IPS-18a (cell line): ENCODE data around the gene YTHDF1.
"Not testable (repeated sequence)": the region's sequence is repeated elsewhere in the genome, so short reads cannot be mapped to it uniquely, and the experiment has no call there.

Experiments
- H3K27ac ChIP-seq: one replicate; pipeline ENCODE4 v1.5.1; 2013; ENCODE audit warnings: low read length
- H3K27me3 ChIP-seq: one replicate; pipeline ENCODE4 v1.6.1; 2013; ENCODE audit warnings: mild to moderate bottlenecking, low read length; ENCODE audit not compliant: control insufficient read depth, insufficient read depth
- H3K36me3 ChIP-seq: one replicate; pipeline ENCODE4 v1.6.1; 2013; ENCODE audit warnings: low read depth, low read length; ENCODE audit not compliant: control insufficient read depth
- H3K4me1 ChIP-seq: one replicate; pipeline ENCODE4 v1.6.1; 2013; ENCODE audit warnings: low read depth, low read length; ENCODE audit not compliant: control insufficient read depth
- H3K4me3 ChIP-seq: one replicate; pipeline ENCODE4 v1.5.1; 2013; ENCODE audit warnings: low read length
- H3K9ac ChIP-seq: one replicate; pipeline ENCODE4 v1.6.1; 2013; ENCODE audit warnings: mild to moderate bottlenecking, low read length, moderate library complexity
- H3K9me3 ChIP-seq: one replicate; pipeline ENCODE4 v1.6.1; 2013; ENCODE audit warnings: low read depth, low read length; ENCODE audit not compliant: control insufficient read depth

YTHDF1 gene

DNA sequence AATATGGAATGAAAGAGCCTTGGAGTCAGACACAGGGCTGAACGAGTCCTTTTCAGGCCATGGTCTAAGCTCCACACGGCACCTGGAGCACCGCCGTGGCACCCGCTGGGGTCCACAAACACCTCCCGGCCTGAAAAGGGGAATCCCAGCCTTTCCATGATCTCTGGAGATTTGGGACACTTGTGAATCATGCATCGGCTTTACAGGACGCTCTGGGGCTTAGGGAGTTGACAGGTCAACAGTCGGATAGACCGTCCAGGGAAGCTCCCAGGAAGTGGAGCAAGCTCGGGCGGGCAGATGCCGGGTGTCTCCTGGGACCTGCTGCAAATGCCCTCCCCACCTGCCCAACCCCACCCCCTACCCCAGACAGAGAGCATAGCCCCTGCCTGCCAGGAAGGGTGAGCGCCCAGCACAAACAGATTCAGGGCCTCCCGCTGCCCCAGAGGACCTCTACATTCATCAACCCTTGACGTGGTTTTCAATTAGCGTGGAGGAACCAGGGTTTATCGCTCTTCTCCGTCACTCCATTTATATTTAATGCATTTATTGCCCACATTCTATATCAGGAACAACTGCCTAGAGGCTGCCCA is 53.6 kb downstream of the YTHDF1 start:
- H3K4me1 ChIP-seq, result no peaks in the 10 kb centered on the region
- H3K36me3 ChIP-seq, result no peaks in the 10 kb centered on the region
- H3K9me3 ChIP-seq, result no peaks in the 10 kb centered on the region
- H3K9ac ChIP-seq, result no peak overlapping the region
- H3K27me3 ChIP-seq, result no peaks in the 10 kb centered on the region
- H3K27ac ChIP-seq, result no peak overlapping the region
- no peak overlapping the region for H3K4me3 ChIP-seq

DNA sequence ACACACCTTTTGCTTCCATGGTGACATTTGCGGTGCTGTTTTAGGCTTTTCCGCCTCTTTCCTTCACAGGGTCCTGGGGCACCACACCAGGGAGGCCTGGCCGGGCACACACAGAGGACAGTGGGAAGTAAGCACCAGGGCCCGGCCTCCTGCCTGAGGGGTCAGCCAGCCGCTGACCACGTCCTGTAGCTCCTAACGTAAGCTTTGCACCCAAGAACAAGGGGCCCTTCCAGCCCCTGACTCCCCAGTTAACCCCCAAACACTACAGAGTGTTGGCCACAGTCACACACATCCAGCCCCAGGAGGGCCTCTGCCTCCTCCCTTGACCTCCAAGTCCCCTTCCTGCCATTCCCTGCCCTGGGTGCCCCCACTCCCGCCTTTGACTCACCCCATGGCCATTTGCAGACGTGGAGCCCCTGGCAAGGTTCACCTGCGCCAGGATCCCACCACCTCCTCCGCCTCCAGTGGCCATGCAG is 54.7 kb downstream of the YTHDF1 start:
- Histone ChIP-seq H3K27me3 (no peaks in the 10 kb centered on the region), H3K9ac (no peak overlapping the region), H3K27ac (no peak overlapping the region)

DNA sequence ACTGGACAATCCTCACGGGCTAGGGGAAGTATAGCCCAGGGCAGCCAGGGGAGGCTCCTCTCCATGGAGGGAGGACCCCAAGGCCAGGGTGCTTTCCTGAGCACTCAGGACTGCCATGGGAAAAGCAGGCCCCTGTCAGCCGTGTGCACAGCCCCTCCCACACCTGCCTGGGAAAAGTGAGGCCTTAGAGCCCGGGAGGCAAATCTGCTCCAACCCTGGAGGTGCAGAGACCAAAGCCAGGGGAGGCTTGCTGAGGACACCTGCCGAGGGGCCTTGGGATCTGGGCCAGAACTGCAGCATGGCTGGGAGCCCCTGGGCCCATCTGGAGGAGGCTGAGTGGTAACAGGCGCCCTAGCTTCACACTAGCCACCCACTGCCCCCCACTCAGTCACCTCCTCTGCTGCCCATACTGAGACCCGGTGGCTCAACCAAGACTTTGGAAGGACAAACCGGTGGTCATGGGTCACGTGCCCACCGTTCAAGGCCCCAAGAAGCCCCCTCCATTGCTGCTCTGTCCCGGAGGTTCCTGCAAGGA is 55.2 kb downstream of the YTHDF1 start:
- Histone ChIP-seq H3K27ac (no peak overlapping the region), H3K36me3 (no peaks in the 10 kb centered on the region), H3K4me3 (no peak overlapping the region), H3K27me3 (no peaks in the 10 kb centered on the region), H3K9ac (no peak overlapping the region), H3K4me1 (no peaks in the 10 kb centered on the region), H3K9me3 (no peaks in the 10 kb centered on the region)

More for the DNA sequence above, 54.7 kb downstream of the YTHDF1 start:
- H3K9me3 ChIP-seq, result no peaks in the 10 kb centered on the region
- no peak overlapping the region for H3K4me3 ChIP-seq
- H3K4me1 ChIP-seq, result no peaks in the 10 kb centered on the region
- H3K36me3 ChIP-seq, result no peaks in the 10 kb centered on the region

DNA sequence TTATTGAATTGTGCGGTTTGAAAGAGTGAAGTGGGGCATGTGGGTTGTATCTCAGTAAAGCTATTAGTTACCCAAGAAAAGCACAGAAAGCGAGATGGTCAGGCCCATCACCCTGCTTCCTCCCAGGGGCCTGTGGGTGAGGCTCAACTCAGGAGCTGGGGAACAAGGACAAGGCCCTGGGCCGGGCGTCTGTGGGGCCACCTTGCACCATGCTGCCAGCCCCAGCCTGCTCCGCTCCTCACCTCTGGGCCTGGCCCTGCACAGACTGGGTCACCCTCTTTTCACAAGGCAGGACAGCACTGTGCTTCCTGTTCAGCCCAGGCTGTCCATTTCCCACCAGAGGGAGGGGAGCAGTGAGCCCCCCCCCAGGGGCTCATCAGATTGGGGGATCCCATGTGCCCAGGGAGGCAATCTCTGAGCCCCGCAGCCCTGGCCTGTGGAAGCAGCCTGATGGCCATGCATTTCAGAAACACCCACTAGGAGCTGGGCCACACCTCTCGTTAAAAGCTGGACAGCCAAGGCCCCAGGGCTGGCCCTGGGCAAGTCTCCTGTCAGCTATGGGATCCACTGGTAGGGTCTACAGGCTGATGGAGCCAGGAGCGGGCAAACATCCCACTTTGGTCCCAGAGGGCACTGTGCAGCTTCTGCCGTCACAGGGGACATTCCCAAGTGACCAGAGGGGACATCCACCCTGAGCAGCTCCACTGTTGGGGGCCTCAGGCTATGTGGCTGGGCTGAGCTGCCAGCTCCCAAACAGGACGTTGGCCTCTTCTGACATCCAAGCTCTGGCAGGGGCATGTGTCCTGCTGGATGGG is 55.9 kb downstream of the YTHDF1 start:
- Histone ChIP-seq H3K27ac (no peak overlapping the region), H3K9me3 (no peaks in the 10 kb centered on the region), H3K4me1 (no peaks in the 10 kb centered on the region), H3K9ac (no peak overlapping the region), H3K36me3 (no peaks in the 10 kb centered on the region), H3K4me3 (no peak overlapping the region), H3K27me3 (no peaks in the 10 kb centered on the region)

DNA sequence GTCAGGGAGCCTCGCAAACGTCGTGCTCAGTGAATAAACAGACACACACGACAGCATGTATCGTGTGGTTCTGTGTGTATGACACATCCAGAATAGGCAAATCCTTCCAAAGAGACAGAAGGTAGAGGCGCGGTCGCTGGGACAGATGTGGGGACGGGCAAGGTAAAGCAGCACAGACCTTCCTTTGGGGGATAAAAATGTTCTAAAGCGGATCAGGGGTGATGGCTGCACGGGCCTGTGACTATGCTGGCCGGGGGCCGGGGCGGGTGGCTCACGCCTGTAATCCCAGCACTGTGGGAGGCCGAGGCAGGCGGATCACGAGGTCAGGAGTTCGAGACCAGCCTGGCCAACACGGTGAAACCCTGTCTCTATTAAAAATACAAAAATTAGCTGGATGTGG is 56.7 kb downstream of the YTHDF1 start:
- H3K27me3 ChIP-seq, H3K9me3 ChIP-seq, H3K27ac ChIP-seq, H3K4me1 ChIP-seq, H3K36me3 ChIP-seq, H3K4me3 ChIP-seq, H3K9ac ChIP-seq: not testable (repeated sequence)

DNA sequence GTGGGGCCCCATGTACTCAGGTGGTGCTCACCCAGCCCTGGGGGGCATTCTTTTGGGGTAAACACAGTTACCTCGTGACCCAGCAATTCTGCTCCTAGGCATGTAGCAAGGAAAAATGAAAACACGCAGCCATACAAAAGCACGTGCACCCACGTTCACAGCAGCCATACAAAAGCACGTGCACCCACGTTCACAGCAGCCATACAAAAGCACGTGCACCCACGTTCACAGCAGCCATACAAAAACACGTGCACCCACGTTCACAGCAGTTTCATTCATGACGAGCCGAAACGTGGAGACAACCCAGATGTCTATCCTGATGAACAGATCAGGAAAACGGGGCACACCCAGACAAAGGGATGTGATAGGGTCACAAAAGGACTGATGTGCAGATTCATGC is 57.1 kb downstream of the YTHDF1 start:
- no peaks in the 10 kb centered on the region for H3K27me3 ChIP-seq
- H3K27ac ChIP-seq, result no peak overlapping the region
- H3K36me3 ChIP-seq, result no peaks in the 10 kb centered on the region

DNA sequence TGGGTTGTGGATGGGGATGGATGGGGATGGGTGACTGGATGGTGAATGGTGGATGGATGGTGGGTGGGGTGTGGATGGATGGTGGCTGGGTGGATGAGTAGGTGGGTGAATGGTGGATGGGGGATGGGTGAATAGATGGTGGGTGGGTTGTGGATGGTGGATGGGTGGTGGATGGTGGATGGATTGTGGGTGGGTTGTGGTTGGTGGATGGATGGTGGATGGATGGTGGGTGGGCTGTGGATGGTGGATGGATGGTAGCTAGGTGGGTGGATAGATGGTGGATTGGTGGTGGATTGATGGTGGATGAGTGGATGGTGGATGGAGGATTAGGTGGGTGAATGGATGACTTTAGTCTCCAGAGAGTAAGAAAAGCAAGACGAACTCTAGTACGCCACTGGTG is 57.6 kb downstream of the YTHDF1 start:
- H3K9me3 ChIP-seq, result no peaks in the 10 kb centered on the region
- no peak overlapping the region for H3K9ac ChIP-seq
- H3K4me3 ChIP-seq, result no peak overlapping the region
- H3K27me3 ChIP-seq, result no peaks in the 10 kb centered on the region
- no peak overlapping the region for H3K27ac ChIP-seq
- no peaks in the 10 kb centered on the region for H3K36me3 ChIP-seq
- no peaks in the 10 kb centered on the region for H3K4me1 ChIP-seq

More for the DNA sequence above, 57.1 kb downstream of the YTHDF1 start:
- Histone ChIP-seq H3K4me3 (no peak overlapping the region), H3K4me1 (no peaks in the 10 kb centered on the region), H3K9me3 (no peaks in the 10 kb centered on the region), H3K9ac (no peak overlapping the region)

DNA sequence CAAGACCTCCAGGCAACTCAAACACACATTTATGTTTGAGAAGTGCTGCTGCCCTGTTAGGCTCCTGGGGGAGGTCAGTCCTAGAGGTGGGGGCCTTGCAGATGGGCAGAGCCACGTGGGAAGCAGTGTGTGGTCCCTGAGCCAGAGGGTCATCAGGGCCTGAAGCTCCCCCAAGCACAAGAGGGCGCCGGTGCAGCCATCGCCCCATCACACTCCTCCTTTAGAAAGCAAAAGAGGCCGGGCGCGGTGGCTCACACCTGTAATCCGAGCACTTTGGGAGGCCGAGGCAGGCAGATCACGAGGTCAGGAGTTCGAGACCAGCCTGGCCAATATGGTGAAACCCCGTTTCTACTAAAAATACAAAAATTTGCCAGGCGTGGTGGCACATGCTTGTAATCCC is 58.5 kb downstream of the YTHDF1 start:
- H3K9me3 ChIP-seq, H3K27me3 ChIP-seq, H3K36me3 ChIP-seq, H3K4me1 ChIP-seq, H3K4me3 ChIP-seq, H3K9ac ChIP-seq, H3K27ac ChIP-seq: not testable (repeated sequence)

DNA sequence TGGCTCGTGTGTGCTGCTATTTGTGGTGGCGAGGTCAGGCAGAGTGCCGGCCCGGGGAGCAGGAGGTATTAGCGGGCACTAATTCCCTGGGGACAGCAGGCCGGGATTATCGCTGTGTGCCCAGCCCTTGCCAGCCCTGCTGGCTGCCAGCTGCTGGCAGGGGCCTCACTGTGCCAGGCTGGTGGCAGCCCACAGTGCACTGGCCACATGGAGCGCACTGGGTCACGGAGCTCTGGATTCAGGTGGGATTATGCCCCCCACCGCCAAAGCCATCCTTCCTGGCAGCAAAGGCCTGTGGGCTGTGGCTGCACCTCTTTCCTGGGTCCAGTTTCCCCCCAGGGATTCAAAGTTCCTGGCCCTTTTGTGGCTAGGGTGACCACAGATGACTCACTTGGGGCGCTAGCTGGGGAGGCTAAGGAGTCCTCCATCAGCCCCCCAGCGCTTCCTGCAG is 59.7 kb downstream of the YTHDF1 start:
- no peaks in the 10 kb centered on the region for H3K4me1 ChIP-seq
- no peaks in the 10 kb centered on the region for H3K36me3 ChIP-seq
- no peak overlapping the region for H3K4me3 ChIP-seq
- no peak overlapping the region for H3K27ac ChIP-seq
- no peak overlapping the region for H3K9ac ChIP-seq
- H3K27me3 ChIP-seq, result no peaks in the 10 kb centered on the region
- H3K9me3 ChIP-seq, result no peaks in the 10 kb centered on the region

DNA sequence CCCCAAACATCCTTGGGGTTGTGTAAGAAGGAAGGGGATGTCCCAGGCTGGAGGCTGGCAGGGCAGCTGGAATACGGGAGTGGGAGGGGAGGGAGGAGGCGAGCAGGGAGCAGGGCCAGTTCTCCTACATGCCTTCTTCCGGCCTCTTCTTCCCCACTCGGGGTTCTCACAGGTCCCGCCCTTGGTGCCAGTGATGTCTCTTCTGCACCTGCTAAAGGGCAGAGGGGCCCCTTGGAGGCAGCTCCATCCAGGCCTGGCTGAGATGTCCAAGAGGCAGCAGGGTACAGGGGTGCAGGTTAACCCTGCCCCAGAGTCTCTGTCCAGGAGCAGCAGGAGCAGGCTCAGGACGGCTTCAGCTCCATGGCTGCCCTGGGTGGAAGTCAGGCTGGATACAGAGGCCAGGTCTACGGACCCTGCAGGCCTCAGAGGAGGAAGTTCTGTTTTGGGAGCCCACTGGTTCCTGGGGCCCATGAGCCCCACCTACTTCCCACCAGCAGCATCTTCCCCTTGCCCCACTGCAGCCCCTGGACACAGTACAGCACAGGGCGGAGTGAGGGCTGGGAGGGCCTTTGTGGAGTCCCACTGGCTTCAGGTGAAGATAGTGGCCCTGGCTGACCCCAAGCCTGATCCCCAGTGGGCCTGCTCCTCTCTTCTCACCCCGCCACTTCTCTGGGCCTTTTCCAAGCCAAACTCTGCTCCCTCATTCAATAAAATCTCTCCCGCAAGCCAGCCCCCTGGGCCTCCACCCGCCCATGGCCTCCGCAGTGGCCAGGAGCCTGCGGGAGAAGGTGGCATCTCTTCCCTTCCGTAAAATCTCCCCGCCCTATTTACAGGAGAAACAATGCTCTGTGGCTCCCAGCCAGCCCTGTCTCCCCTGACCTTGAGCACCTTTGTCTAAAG is 60.4 kb downstream of the YTHDF1 start:
- Histone ChIP-seq H3K4me1 (no peaks in the 10 kb centered on the region), H3K36me3 (no peaks in the 10 kb centered on the region), H3K4me3 (no peak overlapping the region), H3K9ac (no peak overlapping the region), H3K27ac (no peak overlapping the region), H3K27me3 (no peaks in the 10 kb centered on the region), H3K9me3 (no peaks in the 10 kb centered on the region)

DNA sequence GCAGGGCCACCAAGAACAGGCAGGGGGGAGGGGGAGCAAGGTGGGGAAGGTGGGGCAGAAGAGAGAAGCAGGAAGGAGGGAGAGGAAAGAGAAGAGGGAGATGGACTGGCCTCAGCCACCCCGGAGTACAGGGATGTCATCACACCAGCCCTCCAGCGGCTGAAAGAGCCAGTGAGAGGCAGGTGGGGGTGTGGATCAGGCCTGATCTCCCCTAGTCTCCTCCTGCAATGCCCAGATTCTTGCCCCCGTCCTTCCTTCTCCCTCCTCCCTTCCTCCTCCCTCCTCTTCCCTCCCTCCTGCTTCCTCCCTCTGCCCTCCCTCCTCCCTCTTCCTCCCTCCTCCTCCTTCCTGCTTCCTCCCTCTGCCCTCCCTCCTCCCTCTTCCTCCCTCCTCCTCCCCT is 61.5 kb downstream of the YTHDF1 start:
- Histone ChIP-seq H3K4me3 (no peak overlapping the region), H3K9ac (no peak overlapping the region), H3K4me1 (no peaks in the 10 kb centered on the region), H3K36me3 (no peaks in the 10 kb centered on the region), H3K9me3 (no peaks in the 10 kb centered on the region), H3K27me3 (no peaks in the 10 kb centered on the region), H3K27ac (no peak overlapping the region)
